ENCODE results near the gene TIMM50. TPM values are rescaled to one million over a fixed set of nuclear protein-coding genes. Genes with fewer than 3 reads are reported as not detected.

The TIMM50 gene
- total and polyA plus RNA-seq, 2 of the 13 experiments (the other 11 are each of a cell fraction or from before 2014, with no cell fraction given) = 91.1 to 92.5 TPM

GRCh38 chr19:39444598-39445195, 35.9 kb upstream of the TIMM50 start (continued):
- no peak for TF ChIP-seq ZBTB39 (CRISPR knock-in tag; IDR thresholded peaks at IDR 0.05)
- no peak for TF ChIP-seq RERE (CRISPR knock-in tag; IDR thresholded peaks at IDR 0.05; ENCODE audit: low read depth)
- no peak for TF ChIP-seq ZNF260 (CRISPR knock-in tag; IDR thresholded peaks at IDR 0.05; ENCODE audit: borderline replicate concordance, low read depth)
- no peak for TF ChIP-seq ARID2 (CRISPR knock-in tag; IDR thresholded peaks at IDR 0.05; ENCODE audit: borderline replicate concordance)
- no peak for TF ChIP-seq ZNF160 (CRISPR knock-in tag; IDR thresholded peaks at IDR 0.05)
- 0 out of 2 replicates have a peak, but pooled peaks have one; percentile 22 for TF ChIP-seq ZNF777 (CRISPR knock-in tag; IDR thresholded peaks at IDR 0.05)
- TF ChIP-seq LCORL (IDR thresholded peaks at IDR 0.05) = no peak
- TF ChIP-seq LCORL (CRISPR knock-in tag; IDR thresholded peaks at IDR 0.05) = no peak
- TF ChIP-seq, protein P1, sequence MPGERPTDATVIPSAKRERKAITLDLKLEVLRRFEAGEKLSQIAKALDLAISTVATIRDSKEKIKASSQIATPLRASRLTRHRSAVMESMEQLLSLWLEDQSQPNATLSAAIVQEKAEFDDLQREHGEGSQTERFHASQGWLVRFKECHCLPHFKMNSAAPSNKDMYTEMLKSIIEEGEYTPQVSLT (CRISPR knock-in tag; IDR thresholded peaks at IDR 0.05; ENCODE audit: borderline replicate concordance, low read depth) = no peak
- TF ChIP-seq, protein P2, sequence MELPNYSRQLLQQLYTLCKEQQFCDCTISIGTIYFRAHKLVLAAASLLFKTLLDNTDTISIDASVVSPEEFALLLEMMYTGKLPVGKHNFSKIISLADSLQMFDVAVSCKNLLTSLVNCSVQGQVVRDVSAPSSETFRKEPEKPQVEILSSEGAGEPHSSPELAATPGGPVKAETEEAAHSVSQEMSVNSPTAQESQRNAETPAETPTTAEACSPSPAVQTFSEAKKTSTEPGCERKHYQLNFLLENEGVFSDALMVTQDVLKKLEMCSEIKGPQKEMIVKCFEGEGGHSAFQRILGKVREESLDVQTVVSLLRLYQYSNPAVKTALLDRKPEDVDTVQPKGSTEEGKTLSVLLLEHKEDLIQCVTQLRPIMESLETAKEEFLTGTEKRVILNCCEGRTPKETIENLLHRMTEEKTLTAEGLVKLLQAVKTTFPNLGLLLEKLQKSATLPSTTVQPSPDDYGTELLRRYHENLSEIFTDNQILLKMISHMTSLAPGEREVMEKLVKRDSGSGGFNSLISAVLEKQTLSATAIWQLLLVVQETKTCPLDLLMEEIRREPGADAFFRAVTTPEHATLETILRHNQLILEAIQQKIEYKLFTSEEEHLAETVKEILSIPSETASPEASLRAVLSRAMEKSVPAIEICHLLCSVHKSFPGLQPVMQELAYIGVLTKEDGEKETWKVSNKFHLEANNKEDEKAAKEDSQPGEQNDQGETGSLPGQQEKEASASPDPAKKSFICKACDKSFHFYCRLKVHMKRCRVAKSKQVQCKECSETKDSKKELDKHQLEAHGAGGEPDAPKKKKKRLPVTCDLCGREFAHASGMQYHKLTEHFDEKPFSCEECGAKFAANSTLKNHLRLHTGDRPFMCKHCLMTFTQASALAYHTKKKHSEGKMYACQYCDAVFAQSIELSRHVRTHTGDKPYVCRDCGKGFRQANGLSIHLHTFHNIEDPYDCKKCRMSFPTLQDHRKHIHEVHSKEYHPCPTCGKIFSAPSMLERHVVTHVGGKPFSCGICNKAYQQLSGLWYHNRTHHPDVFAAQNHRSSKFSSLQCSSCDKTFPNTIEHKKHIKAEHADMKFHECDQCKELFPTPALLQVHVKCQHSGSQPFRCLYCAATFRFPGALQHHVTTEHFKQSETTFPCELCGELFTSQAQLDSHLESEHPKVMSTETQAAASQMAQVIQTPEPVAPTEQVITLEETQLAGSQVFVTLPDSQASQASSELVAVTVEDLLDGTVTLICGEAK (IDR thresholded peaks at IDR 0.05) = no peak
- TF ChIP-seq, protein P2 (CRISPR knock-in tag; IDR thresholded peaks at IDR 0.05) = 0 out of 2 replicates have a peak, but pooled peaks have one; percentile 2

Data from HepG2 (cell line).